H1 (cell line): Measurements from ENCODE around the gene TNPO3. TPM values are rescaled to one million over a fixed set of nuclear protein-coding genes. Genes with fewer than 3 reads are reported as not detected.

ENCODE experiments used
- CHD1 ChIP-seq: IDR thresholded peaks from 2 replicates; pipeline ENCODE4 v1.6.1; 2012; ENCODE audit warnings: low read depth, low read length, improper control_type of control experiment
- CREB1 ChIP-seq: IDR thresholded peaks from 2 replicates; pipeline ENCODE4 v1.6.1; 2012; ENCODE audit warnings: inconsistent platforms
- E2F6 ChIP-seq: IDR thresholded peaks from 2 replicates; pipeline ENCODE4 v1.6.1; 2012; ENCODE audit warnings: inconsistent platforms
- POLR2A ChIP-seq, 2 experiments: IDR thresholded peaks; 1 replicate in 1 of 2; 2 replicates in 1 of 2; pipeline ENCODE4 v1.6.1; 2011; ENCODE audit warnings: low read depth in 2 of 2, low read length in 2 of 2, mild to moderate bottlenecking in 2 of 2; ENCODE audit errors: control extremely low read depth in 1 of 2
- POLR2AphosphoS5 ChIP-seq: IDR thresholded peaks from 2 replicates; pipeline ENCODE4 v1.6.1; 2011; ENCODE audit warnings: low read depth, low read length
- TBP ChIP-seq: IDR thresholded peaks from 2 replicates; pipeline ENCODE4 v1.6.1; 2011; ENCODE audit warnings: low read depth, low read length, improper control_type of control experiment
- TCF12 ChIP-seq: IDR thresholded peaks from 2 replicates; pipeline ENCODE4 v1.6.1; 2011; ENCODE audit warnings: low read depth, mild to moderate bottlenecking, low read length
- polyA plus RNA-seq, 7 experiments: library from polyadenylated mRNA; depleted of rRNA in 3 of 7; stranded (reverse) in 5 of 7; unstranded in 2 of 7; fragments of >200 nt in 5 of 7; fragments of 200-250 nt in 2 of 7; gene quantifications; 1 replicate in 5 of 7; 2 replicates in 1 of 7; 4 replicates in 1 of 7; pipeline versions ENCODE4 v1.2.1 to v1.2.3, GENCODE V29; 2011 to 2013; ENCODE audit warnings: missing spikeins in 2 of 7, mixed read lengths in 2 of 7
- total RNA-seq: library from RNA; stranded (reverse); fragmentation: NEBNext Ultra II Directional; extraction: Animal tissue kit (Norgen Biotek cat#: 25700); gene quantifications from 2 replicates; pipeline ENCODE4 v1.2.1, GENCODE V29; 2021

Gene TNPO3
- total and polyA plus RNA-seq, 2 of the 8 experiments (the other 6 are each of a cell fraction or from before 2014, with no cell fraction given): 67.6 to 99.2 TPM

- TF ChIP-seq E2F6: no peak
- TF ChIP-seq POLR2A (IDR thresholded peaks at IDR 0.05; ENCODE audit: control extremely low read depth in 1 of 2, low read depth in 2 of 2, low read length in 2 of 2): no peak
- TF ChIP-seq CREB1: no peak
- TF ChIP-seq POLR2AphosphoS5: no peak
- TF ChIP-seq TBP: no peak
- no peak for TF ChIP-seq CHD1
- no peak for TF ChIP-seq TCF12
Observed at GRCh38 chr7:128928882-128929788, 125.8 kb downstream of the TNPO3 start (continued).
